Activated CD4-positive, alpha-beta T cell treated with anti-CD3 and anti-CD28 coated beads for 1 hour (primary cell): ENCODE results near the gene ANO6.
A peak's percentile ranks its signal among the peaks of the same experiment; 100 is the strongest.
"Not testable (repeated sequence)": the region's sequence is repeated elsewhere in the genome, so short reads cannot be mapped to it uniquely, and the experiment has no call there.

Experiments used
- DNase-seq: peaks from one replicate; pipeline ENCODE4 v3.0.0-alpha.2; 2020

The ANO6 gene

DNA sequence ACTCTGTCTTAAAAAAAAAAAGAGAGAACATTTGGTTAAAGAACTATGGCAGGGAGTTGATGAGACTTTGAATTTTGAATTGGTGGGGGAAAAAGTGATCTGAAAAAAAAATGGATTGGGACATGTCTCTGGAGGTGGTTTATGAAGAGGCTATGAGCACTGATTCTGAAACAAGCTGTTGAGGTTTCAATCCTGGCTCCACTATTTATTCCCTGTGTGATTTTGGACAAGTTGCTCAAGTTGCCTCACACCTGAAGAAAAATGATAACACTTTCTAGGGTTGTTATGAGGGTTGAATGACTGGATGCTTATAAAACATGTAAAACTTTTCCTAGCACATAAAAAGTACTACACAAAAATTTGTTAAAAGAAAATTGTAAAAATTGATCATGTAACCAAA lies 1.8 kb upstream of the ANO6 start:
- DNase-seq: no peak

- DNase-seq: no peak
These were observed 1.0 kb upstream of the ANO6 start for GRCh38 chr12:45214749-45215418.

DNA sequence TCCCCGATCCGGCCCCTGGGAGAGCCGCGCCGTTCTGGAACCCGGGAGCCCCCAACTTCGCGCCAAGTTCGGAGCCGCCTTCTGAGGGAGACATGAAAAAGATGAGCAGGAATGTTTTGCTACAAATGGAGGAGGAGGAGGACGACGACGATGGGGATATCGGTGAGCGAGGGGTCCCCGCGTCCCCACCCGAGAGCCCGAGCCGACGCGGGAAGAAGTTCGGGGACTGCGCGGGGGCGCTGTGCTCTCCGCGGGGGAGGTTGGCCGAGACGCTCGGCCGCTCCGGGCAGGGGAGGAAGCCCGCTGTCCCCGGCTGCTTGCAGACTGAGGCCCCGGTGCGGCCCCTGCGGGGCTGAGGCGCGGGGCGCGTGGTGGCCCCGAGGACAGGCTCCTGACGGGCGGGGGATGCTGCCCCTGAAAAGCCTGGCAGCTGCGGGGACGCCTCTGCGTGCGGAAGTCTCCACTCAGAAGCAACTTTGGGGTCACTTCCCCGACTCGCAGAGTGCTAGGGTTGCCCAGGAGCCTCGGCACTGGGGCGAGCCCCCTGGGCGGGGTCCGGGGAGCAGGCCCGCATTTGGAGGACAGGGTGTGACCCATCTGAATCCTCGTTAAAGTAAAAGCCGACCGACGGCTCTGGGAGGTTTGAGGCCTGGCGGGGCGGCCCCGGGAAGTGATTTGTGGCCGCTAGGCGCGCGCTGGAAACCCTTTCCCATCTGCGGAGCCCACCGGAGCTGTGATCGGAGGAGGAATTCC lies 511 bp downstream of the ANO6 start:
- peak; percentile 19 for DNase-seq

DNA sequence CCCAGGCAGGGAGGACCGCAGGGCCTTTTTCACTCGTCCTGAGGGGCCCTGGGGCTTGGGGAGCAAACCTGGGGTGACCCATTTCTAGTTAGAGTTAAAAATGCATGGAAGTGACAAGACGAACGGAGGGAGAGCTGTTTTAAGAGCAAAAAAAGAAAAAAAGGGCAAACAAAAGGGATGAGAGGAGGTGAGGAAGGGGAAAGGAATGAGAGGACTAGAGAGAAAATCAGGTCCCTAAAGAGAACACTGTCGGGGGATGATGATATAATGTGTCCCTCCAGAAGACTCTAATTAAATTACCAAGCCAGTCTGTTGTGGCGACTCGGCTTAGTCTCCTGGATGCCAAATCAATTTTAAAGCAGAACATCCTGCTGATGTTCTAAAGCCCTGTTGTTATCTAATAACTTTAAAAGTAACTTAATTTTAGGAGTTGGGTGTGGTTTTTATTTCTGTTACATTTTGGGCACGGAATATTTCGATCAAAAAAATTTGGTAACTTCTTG lies 1.1 kb downstream of the ANO6 start:
- DNase-seq: no peak

GRCh38 chr12:45217846-45218245 lies 2.0 kb downstream of the ANO6 start:
- DNase-seq: no peak

DNA sequence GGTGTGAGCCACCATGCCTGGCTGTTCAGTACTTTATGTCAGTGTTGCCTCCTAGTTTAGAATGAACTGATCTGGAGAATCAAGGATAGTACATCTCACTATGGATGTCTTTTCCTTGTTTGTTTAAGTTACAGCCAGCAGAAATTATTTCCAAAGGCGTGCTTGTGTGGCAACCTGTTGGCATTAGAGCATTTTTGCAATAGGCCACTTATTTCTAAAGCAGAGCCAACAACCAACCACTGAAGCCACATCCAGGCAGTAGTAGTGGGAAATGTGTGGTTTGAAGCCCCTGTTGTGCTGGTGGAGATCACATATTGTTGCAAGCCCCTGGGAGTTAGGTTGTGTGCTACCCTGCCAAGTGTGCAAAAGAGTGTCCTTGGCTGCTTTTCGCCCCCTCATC lies 3.7 kb downstream of the ANO6 start:
- no peak for DNase-seq

GRCh38 chr12:45220363-45220931 lies 4.6 kb downstream of the ANO6 start:
- no peak for DNase-seq

- DNase-seq: no peak
These were observed 5.1 kb downstream of the ANO6 start for GRCh38 chr12:45220969-45221368.

DNA sequence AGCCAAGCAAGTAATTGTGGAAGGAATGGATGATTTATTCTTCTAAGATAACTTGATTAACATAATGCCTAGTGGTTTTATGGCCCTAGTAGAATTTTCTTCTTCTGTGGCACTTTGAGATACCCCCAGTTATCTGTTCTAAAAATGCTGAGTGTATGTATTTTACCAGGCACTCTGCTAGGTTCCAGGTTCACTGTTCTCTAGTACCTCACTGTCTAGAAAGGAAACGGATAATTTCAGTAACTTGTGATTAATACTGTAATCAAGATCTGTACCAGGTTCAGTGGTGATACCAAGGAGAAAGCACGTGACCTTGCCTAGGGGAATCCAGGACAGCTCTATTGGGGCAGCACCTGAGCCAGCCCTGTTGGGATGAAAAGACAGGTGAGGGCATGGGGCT lies 8.0 kb downstream of the ANO6 start:
- DNase-seq: no peak

DNA sequence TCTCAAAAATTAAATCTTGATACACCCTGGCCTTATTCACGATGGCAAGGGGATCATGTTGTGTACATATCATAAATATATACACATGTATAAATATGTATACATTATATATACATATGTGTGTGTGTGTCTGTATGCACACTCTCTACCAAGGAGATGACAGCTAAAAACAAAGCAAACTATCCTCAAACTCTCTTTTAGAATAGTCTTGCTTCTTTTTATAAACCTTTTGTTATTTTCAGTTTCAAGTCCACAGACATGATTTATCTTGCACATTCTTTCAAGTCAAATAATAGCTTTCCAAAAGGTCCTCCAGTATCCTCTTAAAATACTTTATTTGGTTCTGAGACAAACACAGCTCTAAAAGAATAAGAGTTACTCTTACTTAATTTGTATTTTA lies 8.4 kb downstream of the ANO6 start:
- DNase-seq: no peak

GRCh38 chr12:45226021-45226420 lies 10.1 kb downstream of the ANO6 start:
- no peak for DNase-seq

GRCh38 chr12:45227316-45228067 lies 11.6 kb downstream of the ANO6 start:
- no peak for DNase-seq

- no peak for DNase-seq
These were observed 15.7 kb downstream of the ANO6 start for GRCh38 chr12:45231515-45232145.

- DNase-seq: no peak
These were observed 16.4 kb downstream of the ANO6 start for GRCh38 chr12:45232146-45232755.

DNA sequence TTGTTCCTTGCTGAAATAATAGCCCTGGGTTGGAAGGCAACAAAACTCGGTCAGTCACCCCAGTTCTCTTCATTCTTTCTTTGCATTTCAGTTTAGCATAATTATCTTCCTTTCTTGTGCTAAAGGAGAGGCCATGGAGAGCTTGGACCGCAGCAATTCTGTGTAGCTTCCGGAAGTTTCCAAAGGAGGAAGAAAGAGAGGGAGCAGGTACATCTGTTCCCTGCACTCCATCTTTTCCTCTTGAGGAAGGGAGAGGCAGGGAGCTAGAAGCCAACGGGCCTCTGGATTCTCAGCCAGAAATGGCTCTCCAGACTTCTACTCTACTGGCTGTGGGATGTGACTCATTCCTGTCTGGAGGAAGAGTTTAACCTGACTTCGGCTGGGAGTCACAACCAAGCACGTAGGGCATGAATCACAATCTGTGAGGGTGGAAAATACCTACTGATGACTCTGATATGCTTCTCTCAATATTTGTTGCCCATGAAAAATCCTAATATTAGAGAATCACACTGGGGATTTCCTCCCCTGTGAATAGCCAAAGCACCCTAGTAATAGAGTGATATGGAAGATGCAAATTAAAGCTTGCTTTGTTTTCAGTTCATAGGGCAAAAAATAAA lies 17.0 kb downstream of the ANO6 start:
- no peak for DNase-seq

- no peak for DNase-seq
These were observed 18.4 kb downstream of the ANO6 start for GRCh38 chr12:45234139-45234865.

GRCh38 chr12:45235087-45236025 lies 19.5 kb downstream of the ANO6 start:
- no peak for DNase-seq

GRCh38 chr12:45236383-45236782 lies 20.5 kb downstream of the ANO6 start:
- not testable (repeated sequence) for DNase-seq

DNA sequence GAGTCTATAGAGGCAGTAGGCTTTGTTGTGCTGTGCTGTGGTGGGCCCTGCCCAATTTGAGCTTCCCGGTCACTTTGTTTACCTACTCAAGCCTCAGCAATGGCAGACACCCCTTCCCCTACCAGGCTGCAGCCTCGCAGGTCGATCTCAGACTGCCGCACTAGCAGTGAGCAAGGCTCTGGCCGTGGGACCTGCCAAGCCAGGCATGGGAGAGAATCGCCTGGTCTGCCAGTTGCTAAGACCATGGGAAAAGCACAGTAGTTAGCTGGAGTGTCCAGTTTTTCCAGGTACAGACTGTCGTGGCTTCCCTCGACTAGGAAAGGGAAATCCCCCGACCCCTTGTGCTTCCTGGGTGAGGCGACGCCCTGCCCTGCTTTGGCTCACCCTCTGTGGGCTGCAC lies 26.3 kb downstream of the ANO6 start:
- no peak for DNase-seq

- DNase-seq: no peak
These were observed 28.1 kb downstream of the ANO6 start for GRCh38 chr12:45243963-45244362.
